HEK293 (cell line): ENCODE results near the gene MYO7A.

ENCODE experiments used
- GLI2 ChIP-seq: fragments of 450-650 bp; formaldehyde crosslinking; IDR thresholded peaks from 2 replicates; pipeline ENCODE4; 2017; ENCODE audit warnings: missing biosample characterization, missing genetic modification characterization, low read depth, borderline replicate concordance
- GLIS2 ChIP-seq: fragments of 450-650 bp; formaldehyde crosslinking; IDR thresholded peaks from 2 replicates; pipeline ENCODE4 v1.5.1; 2016; ENCODE audit warnings: missing biosample characterization, missing genetic modification characterization
- REST ChIP-seq: fragments of 450-650 bp; formaldehyde crosslinking; IDR thresholded peaks from 2 replicates; pipeline ENCODE4 v1.5.1; 2016; ENCODE audit warnings: missing biosample characterization, missing genetic modification characterization
- SP2 ChIP-seq: fragments of 450-650 bp; formaldehyde crosslinking; IDR thresholded peaks from 2 replicates; pipeline ENCODE4 v1.5.1; 2016; ENCODE audit warnings: missing biosample characterization, missing genetic modification characterization
- ZBTB21 ChIP-seq: fragments of 450-650 bp; formaldehyde crosslinking; IDR thresholded peaks from 2 replicates; pipeline ENCODE4 v1.5.1; 2017; ENCODE audit warnings: missing biosample characterization, missing genetic modification characterization
- ZNF121 ChIP-seq: fragments of 450-650 bp; formaldehyde crosslinking; IDR thresholded peaks from 2 replicates; pipeline ENCODE4 v1.5.1; 2016; ENCODE audit warnings: missing biosample characterization, missing genetic modification characterization
- ZNF24 ChIP-seq: fragments of 450-650 bp; formaldehyde crosslinking; IDR thresholded peaks from 2 replicates; pipeline ENCODE4 v1.5.1; 2016; ENCODE audit warnings: missing biosample characterization, missing genetic modification characterization
- ZNF274 ChIP-seq, 2 experiments: fragments of 200-500 bp in 1 of 2; fragments of 450-650 bp in 1 of 2; sonication (Bioruptor generic) in 1 of 2; formaldehyde crosslinking in 1 of 2; IDR thresholded peaks; 2 replicates each; pipeline versions ENCODE4 v1.5.1 to v1.6.1; 2014 to 2016; ENCODE audit warnings: borderline replicate concordance in 1 of 2, inconsistent platforms in 1 of 2, low read length in 1 of 2, missing biosample characterization in 1 of 2, missing genetic modification characterization in 1 of 2
- ZNF791 ChIP-seq: fragments of 450-650 bp; formaldehyde crosslinking; IDR thresholded peaks from 2 replicates; pipeline ENCODE4 v1.5.1; 2016; ENCODE audit warnings: missing biosample characterization, missing genetic modification characterization
- TF ChIP-seq, protein P1 (sequence below): fragments of 450-650 bp; formaldehyde crosslinking; IDR thresholded peaks from 2 replicates; pipeline ENCODE4 v1.5.1; 2016; ENCODE audit warnings: missing biosample characterization, missing genetic modification characterization
- TF ChIP-seq, protein P2 (sequence below): fragments of 450-650 bp; formaldehyde crosslinking; IDR thresholded peaks from 2 replicates; pipeline ENCODE4; 2016; ENCODE audit warnings: missing biosample characterization, missing genetic modification characterization
- TF ChIP-seq, protein P3 (sequence below): fragments of 450-650 bp; formaldehyde crosslinking; IDR thresholded peaks from 2 replicates; pipeline ENCODE4 v1.5.1; 2016; ENCODE audit warnings: missing biosample characterization, missing genetic modification characterization
- TF ChIP-seq, protein P4 (sequence below): sonication (generic); formaldehyde crosslinking; IDR thresholded peaks from 2 replicates; pipeline ENCODE4 v1.8.1; 2022; ENCODE audit warnings: mild to moderate bottlenecking, moderate library complexity, missing genetic modification reagents

DNA sequence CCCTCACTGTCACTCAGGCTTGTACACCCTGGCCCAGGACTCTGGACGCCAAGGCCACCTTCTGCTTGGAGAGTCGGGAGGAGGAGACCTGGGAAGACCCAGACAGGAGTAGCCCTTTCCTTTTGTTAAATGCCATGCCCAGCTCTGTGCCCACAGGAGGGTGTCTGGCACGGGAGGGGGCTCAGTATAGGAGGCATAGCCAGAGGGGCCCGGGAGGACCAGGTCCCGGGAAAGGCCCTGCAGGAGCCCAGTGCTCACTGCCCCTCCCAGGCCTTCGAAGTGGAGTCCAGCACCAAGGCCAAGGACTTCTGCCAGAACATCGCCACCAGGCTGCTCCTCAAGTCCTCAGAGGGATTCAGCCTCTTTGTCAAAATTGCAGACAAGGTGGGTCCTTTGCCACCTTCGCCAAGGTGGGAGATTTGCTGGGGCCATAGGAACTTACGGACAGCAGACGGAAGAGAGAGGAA, 79.0 kb downstream of the MYO7A start:
- TF ChIP-seq REST (tag by site-specific recombination) = no peak
- TF ChIP-seq, protein P1, sequence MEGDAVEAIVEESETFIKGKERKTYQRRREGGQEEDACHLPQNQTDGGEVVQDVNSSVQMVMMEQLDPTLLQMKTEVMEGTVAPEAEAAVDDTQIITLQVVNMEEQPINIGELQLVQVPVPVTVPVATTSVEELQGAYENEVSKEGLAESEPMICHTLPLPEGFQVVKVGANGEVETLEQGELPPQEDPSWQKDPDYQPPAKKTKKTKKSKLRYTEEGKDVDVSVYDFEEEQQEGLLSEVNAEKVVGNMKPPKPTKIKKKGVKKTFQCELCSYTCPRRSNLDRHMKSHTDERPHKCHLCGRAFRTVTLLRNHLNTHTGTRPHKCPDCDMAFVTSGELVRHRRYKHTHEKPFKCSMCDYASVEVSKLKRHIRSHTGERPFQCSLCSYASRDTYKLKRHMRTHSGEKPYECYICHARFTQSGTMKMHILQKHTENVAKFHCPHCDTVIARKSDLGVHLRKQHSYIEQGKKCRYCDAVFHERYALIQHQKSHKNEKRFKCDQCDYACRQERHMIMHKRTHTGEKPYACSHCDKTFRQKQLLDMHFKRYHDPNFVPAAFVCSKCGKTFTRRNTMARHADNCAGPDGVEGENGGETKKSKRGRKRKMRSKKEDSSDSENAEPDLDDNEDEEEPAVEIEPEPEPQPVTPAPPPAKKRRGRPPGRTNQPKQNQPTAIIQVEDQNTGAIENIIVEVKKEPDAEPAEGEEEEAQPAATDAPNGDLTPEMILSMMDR (tag by site-specific recombination) = no peak
- TF ChIP-seq, protein P2, sequence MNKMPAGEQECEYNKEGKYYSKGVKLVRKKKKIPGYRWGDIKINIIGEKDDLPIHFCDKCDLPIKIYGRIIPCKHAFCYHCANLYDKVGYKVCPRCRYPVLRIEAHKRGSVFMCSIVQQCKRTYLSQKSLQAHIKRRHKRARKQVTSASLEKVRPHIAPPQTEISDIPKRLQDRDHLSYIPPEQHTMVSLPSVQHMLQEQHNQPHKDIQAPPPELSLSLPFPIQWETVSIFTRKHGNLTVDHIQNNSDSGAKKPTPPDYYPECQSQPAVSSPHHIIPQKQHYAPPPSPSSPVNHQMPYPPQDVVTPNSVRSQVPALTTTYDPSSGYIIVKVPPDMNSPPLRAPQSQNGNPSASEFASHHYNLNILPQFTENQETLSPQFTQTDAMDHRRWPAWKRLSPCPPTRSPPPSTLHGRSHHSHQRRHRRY (tag by site-specific recombination) = no peak
- no peak for TF ChIP-seq ZNF24
- TF ChIP-seq GLIS2 (tag by site-specific recombination) = no peak
- no peak for TF ChIP-seq GLI2 (tag by site-specific recombination)
- TF ChIP-seq ZNF274 (IDR thresholded peaks at IDR 0.05; ENCODE audit: low read length) = no peak
- TF ChIP-seq ZNF274 (tag by site-specific recombination; IDR thresholded peaks at IDR 0.05; ENCODE audit: borderline replicate concordance) = no peak
- TF ChIP-seq ZBTB21 (tag by site-specific recombination) = no peak
- TF ChIP-seq SP2 (tag by site-specific recombination) = no peak
- TF ChIP-seq ZNF121 (tag by site-specific recombination) = no peak
- TF ChIP-seq, protein P3, sequence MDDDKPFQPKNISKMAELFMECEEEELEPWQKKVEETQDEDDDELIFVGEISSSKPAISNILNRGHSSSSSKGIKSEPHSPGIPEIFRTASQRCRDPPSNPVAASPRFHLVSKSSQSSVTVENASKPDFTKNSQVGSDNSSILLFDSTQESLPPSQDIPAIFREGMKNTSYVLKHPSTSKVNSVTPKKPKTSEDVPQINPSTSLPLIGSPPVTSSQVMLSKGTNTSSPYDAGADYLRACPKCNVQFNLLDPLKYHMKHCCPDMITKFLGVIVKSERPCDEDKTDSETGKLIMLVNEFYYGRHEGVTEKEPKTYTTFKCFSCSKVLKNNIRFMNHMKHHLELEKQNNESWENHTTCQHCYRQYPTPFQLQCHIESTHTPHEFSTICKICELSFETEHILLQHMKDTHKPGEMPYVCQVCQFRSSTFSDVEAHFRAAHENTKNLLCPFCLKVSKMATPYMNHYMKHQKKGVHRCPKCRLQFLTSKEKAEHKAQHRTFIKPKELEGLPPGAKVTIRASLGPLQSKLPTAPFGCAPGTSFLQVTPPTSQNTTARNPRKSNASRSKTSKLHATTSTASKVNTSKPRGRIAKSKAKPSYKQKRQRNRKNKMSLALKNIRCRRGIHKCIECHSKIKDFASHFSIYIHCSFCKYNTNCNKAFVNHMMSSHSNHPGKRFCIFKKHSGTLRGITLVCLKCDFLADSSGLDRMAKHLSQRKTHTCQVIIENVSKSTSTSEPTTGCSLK = no peak
- TF ChIP-seq, protein P4, sequence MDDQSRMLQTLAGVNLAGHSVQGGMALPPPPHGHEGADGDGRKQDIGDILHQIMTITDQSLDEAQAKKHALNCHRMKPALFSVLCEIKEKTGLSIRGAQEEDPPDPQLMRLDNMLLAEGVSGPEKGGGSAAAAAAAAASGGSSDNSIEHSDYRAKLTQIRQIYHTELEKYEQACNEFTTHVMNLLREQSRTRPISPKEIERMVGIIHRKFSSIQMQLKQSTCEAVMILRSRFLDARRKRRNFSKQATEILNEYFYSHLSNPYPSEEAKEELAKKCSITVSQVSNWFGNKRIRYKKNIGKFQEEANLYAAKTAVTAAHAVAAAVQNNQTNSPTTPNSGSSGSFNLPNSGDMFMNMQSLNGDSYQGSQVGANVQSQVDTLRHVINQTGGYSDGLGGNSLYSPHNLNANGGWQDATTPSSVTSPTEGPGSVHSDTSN = no peak
- TF ChIP-seq ZNF791 = no peak
